Neural crest cell (in vitro differentiated cells): ENCODE measurements around the gene CHGA. TPM values are rescaled to one million over a fixed set of nuclear protein-coding genes. Genes with fewer than 3 reads are reported as not detected.
A peak's percentile ranks its signal among the peaks of the same experiment; 100 is the strongest.

Experiments
- DNase-seq: peaks from one replicate; pipeline ENCODE4 v3.0.0; 2021; ENCODE audit warnings: low read depth, mixed read lengths, low spot score
- H3K27ac Mint-ChIP-seq: one replicate; pipeline ENCODE4 v1.8.0; 2021; ENCODE audit warnings: mild to moderate bottlenecking, mixed read lengths; ENCODE audit not compliant: unreplicated experiment
- H3K27me3 Mint-ChIP-seq: 2 replicates; pipeline ENCODE4 v1.8.0; 2021; ENCODE audit warnings: low read depth, mild to moderate bottlenecking, mixed read lengths
- H3K36me3 Mint-ChIP-seq: 2 replicates; pipeline ENCODE4 v1.8.0; 2021; ENCODE audit warnings: low read depth, mild to moderate bottlenecking, mixed read lengths
- H3K4me1 Mint-ChIP-seq: 2 replicates; pipeline ENCODE4 v1.8.0; 2021; ENCODE audit warnings: mixed read lengths
- H3K4me3 Mint-ChIP-seq: one replicate; pipeline ENCODE4 v1.8.0; 2021; ENCODE audit warnings: mild to moderate bottlenecking, mixed read lengths
- H3K9me3 Mint-ChIP-seq: 2 replicates; pipeline ENCODE4 v1.8.0; 2021; ENCODE audit warnings: mixed read lengths
- CTCF ChIP-seq: fragments of 200-600 bp; sonication (generic); conservative IDR thresholded peaks from 2 replicates; pipeline ENCODE4 v1.5.0; 2021; ENCODE audit warnings: antibody characterized with exemption, mild to moderate bottlenecking
- total RNA-seq: library from RNA; stranded (reverse); gene quantifications from 2 replicates; pipeline ENCODE4 v1.2.1, GENCODE V29; 2021

Gene CHGA
- total RNA-seq, 1 donor from 2014 or later: 4.3 TPM

- H3K4me3 Mint-ChIP-seq: peak overlapping the region; percentile 57
- no peaks in the 10 kb centered on the region for H3K9me3 Mint-ChIP-seq
- H3K36me3 Mint-ChIP-seq: no peaks in the 10 kb centered on the region
- TF ChIP-seq CTCF: no peak
- no peak for DNase-seq
- H3K27ac Mint-ChIP-seq: no peak overlapping the region
- H3K27me3 Mint-ChIP-seq: peaks cover 81% of the 10 kb centered on the region
- H3K4me1 Mint-ChIP-seq: peaks cover 5% of the 10 kb centered on the region
Measured at GRCh38 chr14:92923744-92924103, 774 bp downstream of the CHGA start.

GRCh38 chr14:92924247-92924646 lies 1.3 kb downstream of the CHGA start:
- Mint-ChIP-seq H3K4me1 (peaks cover 5% of the 10 kb centered on the region), H3K36me3 (no peaks in the 10 kb centered on the region), H3K27ac (no peak overlapping the region), H3K9me3 (no peaks in the 10 kb centered on the region), H3K27me3 (peaks cover 76% of the 10 kb centered on the region), H3K4me3 (peak overlapping the region; percentile 57)
- TF ChIP-seq CTCF: no peak
- DNase-seq: no peak

GRCh38 chr14:92925446-92925845 lies 2.5 kb downstream of the CHGA start:
- Mint-ChIP-seq H3K27ac (no peak overlapping the region), H3K36me3 (no peaks in the 10 kb centered on the region), H3K4me1 (peaks cover 5% of the 10 kb centered on the region), H3K4me3 (no peak overlapping the region), H3K9me3 (no peaks in the 10 kb centered on the region), H3K27me3 (peaks cover 64% of the 10 kb centered on the region)
- no peak for TF ChIP-seq CTCF
- DNase-seq: no peak

- no peaks in the 10 kb centered on the region for H3K36me3 Mint-ChIP-seq
- no peak overlapping the region for H3K4me3 Mint-ChIP-seq
- no peak for DNase-seq
- no peak for TF ChIP-seq CTCF
- H3K9me3 Mint-ChIP-seq: no peaks in the 10 kb centered on the region
- H3K4me1 Mint-ChIP-seq: peaks cover 5% of the 10 kb centered on the region
- H3K27me3 Mint-ChIP-seq: peaks cover 55% of the 10 kb centered on the region
- no peak overlapping the region for H3K27ac Mint-ChIP-seq
Measured at GRCh38 chr14:92926180-92926845, 3.4 kb downstream of the CHGA start.

GRCh38 chr14:92926931-92927330 lies 4.0 kb downstream of the CHGA start:
- H3K4me3 Mint-ChIP-seq: no peak overlapping the region
- H3K27me3 Mint-ChIP-seq: peaks cover 49% of the 10 kb centered on the region
- no peak for TF ChIP-seq CTCF
- no peaks in the 10 kb centered on the region for H3K36me3 Mint-ChIP-seq
- H3K27ac Mint-ChIP-seq: no peak overlapping the region
- no peak for DNase-seq
- H3K9me3 Mint-ChIP-seq: no peaks in the 10 kb centered on the region
- peaks cover 5% of the 10 kb centered on the region for H3K4me1 Mint-ChIP-seq
